GM12872 (cell line): ENCODE measurements around the gene C10orf90.

Source experiments
- CTCF ChIP-seq: IDR thresholded peaks from 3 replicates; pipeline ENCODE4 v1.5.1; 2011; ENCODE audit warnings: low read depth, mild to moderate bottlenecking, low read length, moderate library complexity; ENCODE audit not compliant: insufficient read depth

Gene C10orf90

GRCh38 chr10:126502441-126502840 lies 168.1 kb downstream of the C10orf90 start:
- no peak for TF ChIP-seq CTCF

- no peak for TF ChIP-seq CTCF
Observed at GRCh38 chr10:126501828-126502227, 168.7 kb downstream of the C10orf90 start.

- no peak for TF ChIP-seq CTCF
Observed at GRCh38 chr10:126500866-126501265, 169.6 kb downstream of the C10orf90 start.

- TF ChIP-seq CTCF, result no peak
Observed at GRCh38 chr10:126500185-126500584, 170.3 kb downstream of the C10orf90 start.

- TF ChIP-seq CTCF, result no peak
Observed at GRCh38 chr10:126499744-126500143, 170.7 kb downstream of the C10orf90 start.

- TF ChIP-seq CTCF, result no peak
Observed at GRCh38 chr10:126497672-126498071, 172.8 kb downstream of the C10orf90 start.

- TF ChIP-seq CTCF, result no peak
Observed at GRCh38 chr10:126496771-126497545, 173.5 kb downstream of the C10orf90 start.

- no peak for TF ChIP-seq CTCF
Observed at GRCh38 chr10:126491476-126491875, 179.0 kb downstream of the C10orf90 start.
